Lower leg skin (tissue), 4 donors: ENCODE measurements around the gene TMEM117. TPM values are rescaled to one million over a fixed set of nuclear protein-coding genes. Genes with fewer than 3 reads are reported as not detected.

ENCODE experiments used
- DNase-seq, 2 donors: peaks; one replicate each; pipeline ENCODE4 v3.0.0-alpha.2; 2019; ENCODE audit warnings: low spot score in 2 of 2
- H3K4me3 ChIP-seq: fragments of 200-600 bp; sonication (generic); 2 replicates; pipeline ENCODE4 v1.5.1; 2017; ENCODE audit warnings: mild to moderate bottlenecking, low read depth; ENCODE audit not compliant: poor library complexity, severe bottlenecking
- CTCF ChIP-seq, 3 donors: fragments of 450-650 bp; IDR thresholded peaks; one replicate each; pipeline ENCODE4 v1.5.1; 2016; ENCODE audit warnings: antibody characterized with exemption in 3 of 3, mild to moderate bottlenecking in 3 of 3, moderate library complexity in 2 of 3
- POLR2A ChIP-seq, 2 donors: fragments of 450-650 bp; IDR thresholded peaks; one replicate each; pipeline ENCODE4 v1.6.1; 2016 to 2017; ENCODE audit warnings: antibody characterized with exemption in 2 of 2, mild to moderate bottlenecking in 1 of 2, moderate library complexity in 1 of 2
- WGBS, 2 donors: methylation state at CpG; one replicate each; pipeline ENCODE4 v1.1.5; 2018; 5-methylcytosine and 5-hydroxymethylcytosine counted together
- intact Hi-C: fragments of 100-400 bp; cut with DNase I; formaldehyde crosslinking; loops from one replicate; pipeline ENCODE4 v1.15.0; 2023; ENCODE audit warnings: low total_unique reads
- total RNA-seq, 4 donors: library from RNA; depleted of rRNA; stranded (reverse); fragments of >200 nt; gene quantifications; one replicate each; pipeline ENCODE4 v1.1.0, GENCODE V29; 2016

The TMEM117 gene
- total RNA-seq, 4 donors from 2014 or later = 19.9 to 27.8 (median 24.3) TPM

GRCh38 chr12:44118946-44119345, 283.1 kb downstream of the TMEM117 start:
- no peak for TF ChIP-seq POLR2A (IDR thresholded peaks at IDR 0.05)
- no peak for TF ChIP-seq CTCF (IDR thresholded peaks at IDR 0.05)
- H3K4me3 ChIP-seq = no peak overlapping the region
- intact Hi-C loops = no loop called here
- no peak for DNase-seq

DNA sequence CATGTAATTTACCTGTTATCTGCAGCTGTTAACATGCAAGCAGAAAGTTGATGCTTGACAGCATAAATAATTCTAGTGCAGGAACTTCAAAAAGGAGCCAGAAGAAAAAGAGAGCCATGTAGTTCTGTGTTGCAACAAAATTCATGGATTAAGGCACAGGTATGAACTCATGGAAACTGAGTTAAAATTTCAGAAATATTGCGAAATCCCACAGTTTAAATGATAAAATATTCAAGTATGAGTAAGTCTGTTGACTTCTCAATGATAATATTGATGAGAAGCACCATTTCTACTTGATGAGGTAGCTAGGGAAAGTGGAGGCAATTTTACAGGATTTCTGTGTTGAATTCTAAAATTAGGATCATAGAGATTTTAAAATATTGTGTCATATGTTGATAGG, 290.9 kb downstream of the TMEM117 start:
- intact Hi-C loops = no loop called here
- no peak for TF ChIP-seq POLR2A (IDR thresholded peaks at IDR 0.05)
- no peak for TF ChIP-seq CTCF (IDR thresholded peaks at IDR 0.05)
- 93 to 95% methylated on average over 1 of the region's 1 CpG for WGBS, 2 donors
- no peak overlapping the region for H3K4me3 ChIP-seq
- no peak for DNase-seq

- no peak overlapping the region for H3K4me3 ChIP-seq
- intact Hi-C loops = no loop called here
- 94 to 95% methylated on average over 1 of the region's 1 CpG for WGBS, 2 donors
- DNase-seq = no peak
- TF ChIP-seq CTCF (IDR thresholded peaks at IDR 0.05) = no peak
- TF ChIP-seq POLR2A (IDR thresholded peaks at IDR 0.05) = no peak
Measured at GRCh38 chr12:44127966-44128710, 292.3 kb downstream of the TMEM117 start.

GRCh38 chr12:44143175-44143574, 307.3 kb downstream of the TMEM117 start:
- no peak for DNase-seq
- H3K4me3 ChIP-seq = no peak overlapping the region
- TF ChIP-seq POLR2A (IDR thresholded peaks at IDR 0.05) = no peak
- TF ChIP-seq CTCF (IDR thresholded peaks at IDR 0.05) = no peak
- intact Hi-C loops = no loop called here
- 82 to 86% methylated on average over 3 of the region's 3 CpGs for WGBS, 2 donors

- DNase-seq = no peak
- intact Hi-C loops = no loop called here
- no peak overlapping the region for H3K4me3 ChIP-seq
- 87 to 92% methylated on average over 2 of the region's 2 CpGs for WGBS, 2 donors
- TF ChIP-seq POLR2A (IDR thresholded peaks at IDR 0.05) (no peak), CTCF (IDR thresholded peaks at IDR 0.05) (no peak)
Measured at GRCh38 chr12:44148936-44149335, 313.1 kb downstream of the TMEM117 start.

- 70 to 80% methylated on average over 5 of the region's 5 CpGs for WGBS, 2 donors
- TF ChIP-seq POLR2A (IDR thresholded peaks at IDR 0.05) (no peak), CTCF (IDR thresholded peaks at IDR 0.05) (no peak)
- DNase-seq = no peak
- H3K4me3 ChIP-seq = no peak overlapping the region
- intact Hi-C loops = no loop called here
Measured at GRCh38 chr12:44154128-44154527, 318.2 kb downstream of the TMEM117 start.
